GM19463 (cell line): ENCODE results near the gene DISP1.

Source experiments
- ATAC-seq: cut with Tn5 transposase; IDR thresholded peaks from one replicate; pipeline ENCODE4 v1.9.1; 2021; ENCODE audit warnings: mild to moderate bottlenecking, moderate library complexity; ENCODE audit not compliant: unreplicated experiment

Gene DISP1, protein sequence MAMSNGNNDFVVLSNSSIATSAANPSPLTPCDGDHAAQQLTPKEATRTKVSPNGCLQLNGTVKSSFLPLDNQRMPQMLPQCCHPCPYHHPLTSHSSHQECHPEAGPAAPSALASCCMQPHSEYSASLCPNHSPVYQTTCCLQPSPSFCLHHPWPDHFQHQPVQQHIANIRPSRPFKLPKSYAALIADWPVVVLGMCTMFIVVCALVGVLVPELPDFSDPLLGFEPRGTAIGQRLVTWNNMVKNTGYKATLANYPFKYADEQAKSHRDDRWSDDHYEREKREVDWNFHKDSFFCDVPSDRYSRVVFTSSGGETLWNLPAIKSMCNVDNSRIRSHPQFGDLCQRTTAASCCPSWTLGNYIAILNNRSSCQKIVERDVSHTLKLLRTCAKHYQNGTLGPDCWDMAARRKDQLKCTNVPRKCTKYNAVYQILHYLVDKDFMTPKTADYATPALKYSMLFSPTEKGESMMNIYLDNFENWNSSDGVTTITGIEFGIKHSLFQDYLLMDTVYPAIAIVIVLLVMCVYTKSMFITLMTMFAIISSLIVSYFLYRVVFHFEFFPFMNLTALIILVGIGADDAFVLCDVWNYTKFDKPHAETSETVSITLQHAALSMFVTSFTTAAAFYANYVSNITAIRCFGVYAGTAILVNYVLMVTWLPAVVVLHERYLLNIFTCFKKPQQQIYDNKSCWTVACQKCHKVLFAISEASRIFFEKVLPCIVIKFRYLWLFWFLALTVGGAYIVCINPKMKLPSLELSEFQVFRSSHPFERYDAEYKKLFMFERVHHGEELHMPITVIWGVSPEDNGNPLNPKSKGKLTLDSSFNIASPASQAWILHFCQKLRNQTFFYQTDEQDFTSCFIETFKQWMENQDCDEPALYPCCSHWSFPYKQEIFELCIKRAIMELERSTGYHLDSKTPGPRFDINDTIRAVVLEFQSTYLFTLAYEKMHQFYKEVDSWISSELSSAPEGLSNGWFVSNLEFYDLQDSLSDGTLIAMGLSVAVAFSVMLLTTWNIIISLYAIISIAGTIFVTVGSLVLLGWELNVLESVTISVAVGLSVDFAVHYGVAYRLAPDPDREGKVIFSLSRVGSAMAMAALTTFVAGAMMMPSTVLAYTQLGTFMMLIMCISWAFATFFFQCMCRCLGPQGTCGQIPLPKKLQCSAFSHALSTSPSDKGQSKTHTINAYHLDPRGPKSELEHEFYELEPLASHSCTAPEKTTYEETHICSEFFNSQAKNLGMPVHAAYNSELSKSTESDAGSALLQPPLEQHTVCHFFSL (N-terminal part only)

DNA sequence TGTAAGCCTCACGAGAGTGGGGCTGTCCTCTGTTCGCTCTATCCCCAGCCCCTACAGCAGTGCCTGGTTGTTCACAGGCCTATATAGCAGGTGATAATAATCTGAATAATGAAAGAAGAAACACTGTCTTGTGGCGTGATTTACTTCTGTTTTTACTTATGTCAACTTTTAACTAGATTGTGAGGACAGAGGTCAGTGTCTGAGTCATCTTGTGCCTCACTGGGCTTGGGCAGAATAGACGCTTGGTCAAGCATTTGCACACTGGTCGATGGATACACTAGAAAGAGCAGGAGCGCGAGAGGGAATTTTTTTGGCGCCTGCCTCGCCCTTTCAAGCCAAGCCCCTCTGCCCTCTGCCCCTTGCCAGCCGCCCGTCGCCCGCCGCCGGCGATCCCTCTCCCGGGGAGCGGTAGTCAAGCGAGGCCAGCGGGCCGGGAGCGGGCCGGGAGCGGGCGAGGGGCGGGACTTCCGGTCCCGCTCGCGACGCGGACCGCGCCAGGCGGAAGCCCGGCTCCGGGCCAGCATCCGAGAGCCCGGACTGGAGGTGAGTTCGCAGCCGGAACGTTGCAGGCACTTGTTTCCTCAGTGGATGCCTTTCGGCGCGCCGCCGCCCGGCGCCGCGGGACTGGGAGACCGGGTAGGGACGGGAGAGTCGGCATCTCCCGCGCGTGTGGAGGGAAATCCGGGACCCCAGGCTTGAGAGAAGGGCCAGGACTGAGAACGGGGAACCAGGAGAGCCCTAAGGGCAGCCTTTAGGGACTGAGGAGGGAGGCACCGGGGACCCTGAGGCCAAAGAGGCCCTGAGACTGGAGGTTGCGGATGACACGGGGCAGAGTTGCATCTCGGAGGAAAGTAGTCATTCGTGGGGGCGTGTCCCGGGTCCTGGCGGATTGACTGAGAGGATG, at the start of gene DISP1:
TSS of gene DISP1 (plus strand) at position 504 of the 904 bp plus-strand sequence. CDS start 127,785 bp downstream, outside the sequence.
- ATAC-seq: peak; percentile 89

DNA sequence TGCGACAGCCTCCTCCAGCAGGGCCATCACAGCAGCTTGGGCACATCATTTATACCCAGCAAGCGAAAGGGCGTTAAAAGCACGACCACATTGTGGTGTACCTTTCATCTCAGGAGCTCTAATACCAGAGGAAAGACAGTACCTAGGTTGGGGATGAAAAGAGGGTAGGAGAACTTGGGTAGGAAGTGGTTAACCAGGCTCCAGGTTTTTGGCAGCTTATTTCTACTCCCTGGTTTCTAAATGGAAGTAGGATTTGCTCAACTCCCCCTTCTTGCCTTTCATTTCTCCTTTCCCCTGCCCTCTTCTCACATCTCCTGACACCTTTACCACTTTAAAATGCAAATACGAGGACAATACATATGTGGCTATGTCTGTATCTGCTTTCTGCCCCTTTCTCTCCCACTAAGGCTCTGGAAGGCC, 47.7 kb upstream of the DISP1 start:
- ATAC-seq: no peak

DNA sequence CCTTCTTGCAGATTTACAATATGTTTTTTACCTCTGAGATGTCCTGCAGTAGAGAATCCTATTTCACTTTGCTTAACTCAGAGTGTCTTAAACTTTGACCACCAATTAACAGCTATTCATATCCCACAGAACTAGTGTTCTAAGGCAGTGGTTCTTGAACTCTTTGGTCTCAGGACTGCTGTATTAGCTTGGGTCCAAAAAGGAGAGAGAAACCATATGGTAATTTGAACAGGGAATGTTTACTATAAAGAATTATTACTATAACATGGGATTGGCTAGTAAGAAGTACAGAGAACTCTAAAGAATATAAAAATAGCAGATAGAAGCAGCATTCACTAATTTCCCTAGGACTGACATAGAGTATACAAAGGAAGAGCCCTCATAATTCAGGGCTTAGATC, 46.2 kb upstream of the DISP1 start:
- no peak for ATAC-seq

DNA sequence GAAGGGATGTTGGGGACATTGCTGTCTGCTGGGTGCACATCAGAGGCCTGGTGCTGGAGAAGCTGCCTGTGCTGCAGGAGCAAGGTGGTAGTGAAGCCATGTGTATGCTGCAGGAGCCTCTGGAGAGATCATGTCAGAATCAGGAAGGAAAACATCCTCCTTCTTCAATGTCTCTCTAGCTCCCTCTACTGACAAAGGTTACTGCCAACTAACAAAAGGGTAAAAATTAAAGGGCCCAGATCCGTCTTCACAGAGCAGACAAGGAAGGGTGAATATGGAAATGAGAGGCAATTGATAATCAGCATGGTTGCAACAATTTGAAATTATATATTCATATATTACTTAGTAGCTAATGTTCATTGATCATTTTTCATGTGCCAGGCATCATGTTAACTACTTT, 45.7 kb upstream of the DISP1 start:
- ATAC-seq: no peak

DNA sequence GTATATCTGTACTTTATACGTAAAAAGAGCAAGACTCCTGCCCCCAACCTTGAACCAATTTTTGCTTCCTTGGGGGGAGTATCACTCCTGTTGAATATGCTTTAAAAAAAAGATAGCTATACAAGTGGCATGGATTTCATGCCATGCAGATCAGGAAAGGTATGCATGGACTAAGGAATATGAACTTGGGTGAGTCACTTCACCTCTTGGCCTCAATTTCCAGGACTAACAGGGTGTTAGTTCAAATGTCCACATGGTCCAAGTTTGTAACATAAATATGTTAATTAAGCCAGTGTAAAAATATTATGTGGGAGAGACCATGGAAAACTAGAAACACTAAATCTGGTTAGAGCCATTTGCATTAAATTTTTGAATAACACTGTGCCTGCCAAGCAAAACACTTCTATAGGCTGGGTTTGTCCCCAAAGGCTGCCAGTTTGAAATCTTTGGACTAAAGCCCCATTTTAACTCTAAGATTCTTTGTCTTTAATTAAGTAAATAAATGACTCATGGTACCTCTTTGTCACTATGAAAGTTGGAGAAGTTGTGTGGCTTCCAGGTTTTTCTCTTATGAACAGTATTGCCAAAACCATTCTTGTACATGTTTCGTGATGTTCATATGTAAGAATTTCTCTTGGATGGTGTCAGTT, 44.7 kb upstream of the DISP1 start:
- no peak for ATAC-seq

DNA sequence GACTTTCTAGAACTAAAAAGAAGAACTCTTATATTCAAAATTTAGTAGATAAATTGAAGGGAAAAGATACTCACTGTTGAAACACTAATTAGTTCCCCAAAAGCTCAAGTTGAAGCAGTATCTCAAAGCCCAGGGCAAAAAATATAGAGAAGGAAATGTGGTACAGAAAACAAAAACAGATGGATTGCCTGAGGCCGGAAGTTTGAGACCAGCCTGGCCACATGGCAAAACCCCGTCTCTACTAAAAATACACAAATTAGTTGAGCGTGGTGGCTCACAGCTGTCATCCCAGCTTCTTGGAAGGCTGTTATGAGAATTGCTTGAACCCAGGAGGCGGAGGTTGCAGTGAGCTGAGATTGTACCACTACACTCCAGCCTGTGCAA, 41.9 kb upstream of the DISP1 start:
- peak; percentile 79 for ATAC-seq

DNA sequence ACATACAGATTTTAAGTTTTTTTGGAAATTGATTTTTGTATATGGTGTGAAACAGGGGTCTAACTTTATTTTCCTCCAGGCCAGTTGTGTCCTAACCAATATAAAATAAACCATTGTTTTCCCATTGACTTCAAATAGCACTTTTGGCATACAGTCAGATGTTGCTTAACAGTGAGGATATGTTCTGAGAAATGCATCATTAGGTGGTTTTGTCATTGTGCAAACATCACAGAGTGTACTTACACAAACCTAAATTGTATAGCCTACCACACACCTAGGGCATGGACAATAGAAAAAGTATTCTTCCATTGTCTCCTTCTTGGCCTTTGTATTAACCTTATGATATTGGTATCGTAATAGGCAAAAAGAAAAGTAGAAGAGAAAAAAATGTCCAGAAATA, 37.4 kb upstream of the DISP1 start:
- ATAC-seq: no peak

DNA sequence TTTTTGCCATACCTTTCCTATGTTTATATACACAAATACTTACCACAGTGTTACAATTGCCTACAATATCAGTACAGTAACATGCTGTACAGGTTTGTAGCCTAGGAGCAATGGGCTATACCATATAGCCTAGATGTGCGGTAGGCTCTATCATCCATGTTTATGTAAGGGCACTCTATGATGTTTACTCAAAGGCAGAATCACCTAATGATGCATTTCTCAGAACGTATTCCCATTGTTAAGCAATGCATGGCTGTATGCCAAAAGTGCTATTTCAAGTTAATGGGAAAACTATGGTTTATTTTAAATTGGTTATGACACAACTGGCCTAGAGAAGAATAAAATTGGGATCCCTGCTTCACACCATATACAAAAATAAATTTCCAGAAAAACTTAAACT, 36.9 kb upstream of the DISP1 start:
- ATAC-seq: no peak

DNA sequence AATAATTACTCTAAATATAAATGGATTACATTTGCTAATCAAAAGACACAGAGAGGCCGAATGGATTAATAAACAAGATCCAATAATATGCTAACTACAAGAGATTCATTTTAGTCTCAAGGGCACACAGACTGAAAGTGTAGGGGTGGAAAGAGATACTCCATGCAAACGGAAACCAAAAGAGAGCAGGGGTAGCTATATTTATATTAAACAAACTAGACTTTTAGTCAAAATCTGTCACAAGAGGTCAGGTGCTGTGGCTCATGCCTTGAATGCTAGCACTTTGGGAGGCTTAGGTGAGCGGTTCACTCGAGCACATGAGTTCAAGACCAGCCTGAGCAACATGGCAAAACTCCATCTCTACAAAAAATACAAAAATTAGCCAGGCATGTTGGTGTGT, 33.6 kb upstream of the DISP1 start:
- ATAC-seq: no peak

DNA sequence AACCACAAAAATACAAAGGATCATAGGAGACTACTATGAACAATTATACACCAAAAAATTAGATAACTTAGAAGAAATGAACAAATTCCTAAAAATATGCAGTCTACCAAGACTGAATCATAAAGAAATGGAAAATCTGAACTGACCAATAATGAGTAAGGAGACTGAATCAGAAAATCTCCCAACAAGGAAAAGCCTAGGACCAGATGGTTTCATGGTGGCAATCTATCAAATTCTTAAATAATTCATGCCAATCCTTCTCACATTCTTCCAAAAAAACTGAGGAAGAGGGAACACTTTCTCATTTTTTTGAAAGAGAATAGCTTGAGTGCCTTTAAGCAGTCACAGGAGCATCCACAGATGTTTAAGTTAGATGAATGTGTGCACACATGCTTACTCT, 31.8 kb upstream of the DISP1 start:
- no peak for ATAC-seq

DNA sequence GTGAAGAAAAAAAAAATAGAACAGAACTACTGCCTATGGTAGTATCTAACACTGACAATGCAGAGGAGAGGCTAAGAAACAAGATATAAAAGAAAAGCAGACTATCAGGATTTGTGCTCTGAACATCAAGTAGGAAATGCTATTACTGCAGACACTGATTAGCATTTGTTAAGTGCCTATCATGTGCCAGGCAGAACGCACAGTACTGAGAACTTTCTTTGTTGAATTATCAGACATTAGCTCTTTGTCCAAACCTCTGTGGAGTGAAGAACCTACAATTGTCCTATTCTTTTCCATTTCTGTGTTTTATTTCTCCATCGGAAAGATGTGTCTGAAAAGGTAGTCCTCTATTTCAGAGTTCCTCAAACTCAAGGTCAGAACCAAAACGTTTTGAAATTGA, 30.5 kb upstream of the DISP1 start:
- no peak for ATAC-seq

DNA sequence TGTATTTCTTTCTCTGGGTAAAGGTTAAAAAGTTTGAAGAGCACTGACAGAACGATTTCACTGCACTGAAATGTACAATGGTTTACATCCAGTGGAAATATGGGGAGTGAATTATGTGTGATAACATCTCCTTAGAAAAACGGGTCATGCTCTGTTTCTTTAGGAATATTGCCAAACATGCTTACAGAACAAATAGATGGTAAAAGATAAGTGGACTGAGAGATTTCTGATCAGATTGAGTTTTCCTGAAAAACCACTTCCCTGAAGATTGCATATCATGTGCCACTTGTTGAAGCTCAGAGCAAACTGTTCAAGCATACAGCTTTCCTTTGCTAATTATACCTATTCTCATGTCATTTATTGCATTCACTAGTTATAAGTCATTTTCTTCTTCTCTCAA, 29.9 kb upstream of the DISP1 start:
- no peak for ATAC-seq

DNA sequence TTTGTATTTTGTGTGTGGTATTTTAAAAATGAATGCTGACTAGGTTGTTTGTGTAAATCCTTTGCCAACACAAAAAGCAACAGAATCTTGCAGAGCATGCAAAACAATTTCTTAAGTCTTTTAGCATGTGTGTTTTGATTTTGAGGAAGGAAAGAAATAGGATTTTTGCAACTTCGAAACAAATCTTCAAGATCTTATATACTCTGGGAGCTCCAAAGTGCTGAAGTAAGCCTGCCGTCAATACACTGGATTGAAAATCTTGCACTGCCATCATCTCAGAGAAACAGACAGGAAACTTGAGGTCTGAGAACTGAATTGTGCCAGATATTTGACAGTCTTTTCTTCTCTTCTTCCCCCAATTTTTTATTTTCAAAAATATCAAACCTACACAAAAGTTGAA, 29.3 kb upstream of the DISP1 start:
- no peak for ATAC-seq

DNA sequence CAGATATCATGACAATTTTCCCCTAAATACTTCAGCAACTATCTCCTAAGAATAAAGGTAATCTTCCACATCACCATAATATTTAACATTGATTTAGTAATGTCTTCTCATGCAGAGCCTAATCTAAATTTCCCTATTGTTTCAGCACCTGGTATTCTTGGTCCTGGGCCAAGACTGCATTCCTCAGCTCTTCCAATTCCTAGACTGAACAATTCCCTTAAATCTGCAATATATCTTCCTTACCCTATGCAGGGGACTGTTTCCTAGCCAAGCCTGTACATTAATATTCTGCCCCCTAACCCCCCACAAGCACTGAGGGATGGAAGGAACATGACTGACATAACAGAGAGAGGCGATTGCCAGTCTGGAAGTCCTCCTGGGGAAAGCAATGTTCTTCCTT, 28.7 kb upstream of the DISP1 start:
- ATAC-seq: no peak

DNA sequence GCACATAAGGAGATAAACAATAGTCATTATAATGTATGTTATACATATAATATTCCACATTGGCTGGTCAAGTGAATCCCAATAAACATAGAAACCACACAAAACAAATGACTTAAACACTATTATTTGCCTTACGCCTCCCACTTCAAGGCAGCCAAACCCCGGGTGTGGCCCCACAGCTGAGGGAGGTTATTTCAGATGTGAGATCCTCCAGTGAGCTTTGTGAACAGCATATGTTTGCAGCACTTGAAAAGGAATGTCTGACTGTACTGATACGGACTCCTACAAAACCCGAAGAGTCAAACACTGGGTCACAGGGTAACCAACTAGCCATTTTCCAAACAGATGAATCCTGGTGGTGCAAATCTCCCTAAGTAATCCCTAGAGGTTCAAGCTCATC, 27.1 kb upstream of the DISP1 start:
- no peak for ATAC-seq

DNA sequence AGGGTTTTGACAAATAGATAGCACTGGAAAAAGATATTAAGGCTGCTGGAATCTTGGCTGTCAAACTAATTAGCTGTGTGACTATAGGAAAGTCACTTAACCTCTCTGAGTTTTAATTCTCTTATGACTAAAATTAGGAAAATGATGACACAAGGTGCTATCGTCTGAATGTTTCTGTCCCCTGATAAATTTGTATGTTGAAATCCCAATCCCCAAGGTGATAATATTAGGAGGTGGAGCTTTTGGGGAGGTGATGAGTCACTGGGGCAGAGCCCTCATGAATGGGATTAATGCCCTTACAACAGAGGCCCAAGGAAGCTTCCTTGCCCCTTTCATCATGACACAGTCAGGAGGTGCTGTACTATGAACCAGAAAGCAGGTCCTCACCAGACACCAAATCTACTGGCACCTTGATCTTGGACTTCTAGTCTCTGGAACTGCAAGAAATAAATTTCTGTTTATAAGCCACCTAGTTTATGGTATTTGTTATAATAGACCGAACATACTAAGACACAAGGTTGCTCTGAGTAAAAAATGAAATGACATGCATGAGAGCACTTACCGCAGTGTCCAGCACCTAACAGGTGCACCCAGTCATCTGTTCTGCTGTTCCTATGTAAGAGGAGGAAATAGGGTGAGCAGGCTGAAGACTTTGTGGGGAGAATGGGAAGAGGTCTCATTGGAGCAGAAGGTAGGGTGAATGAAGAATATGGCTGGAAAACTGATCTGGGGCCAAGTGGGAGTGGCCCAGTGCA, 26.3 kb upstream of the DISP1 start:
- ATAC-seq: no peak

DNA sequence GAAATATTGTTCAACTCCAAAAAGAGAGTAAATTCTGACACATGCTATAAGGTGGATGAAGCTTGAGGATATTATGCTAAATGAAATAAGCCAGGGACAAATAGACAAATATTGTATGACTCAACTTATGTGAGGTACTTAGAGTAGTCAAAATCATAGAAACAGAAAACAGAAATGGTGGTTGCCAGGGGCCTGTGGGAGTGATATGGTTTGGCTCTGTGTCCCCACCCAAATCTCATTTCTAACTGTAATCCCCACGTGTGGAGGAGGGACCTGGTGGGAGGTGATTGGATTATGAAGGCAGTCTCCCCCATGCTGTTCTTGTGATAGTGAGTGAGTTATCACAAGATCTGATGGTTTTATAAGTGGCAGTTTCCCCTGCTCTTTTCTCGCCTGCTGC, 24.7 kb upstream of the DISP1 start:
- ATAC-seq: no peak

DNA sequence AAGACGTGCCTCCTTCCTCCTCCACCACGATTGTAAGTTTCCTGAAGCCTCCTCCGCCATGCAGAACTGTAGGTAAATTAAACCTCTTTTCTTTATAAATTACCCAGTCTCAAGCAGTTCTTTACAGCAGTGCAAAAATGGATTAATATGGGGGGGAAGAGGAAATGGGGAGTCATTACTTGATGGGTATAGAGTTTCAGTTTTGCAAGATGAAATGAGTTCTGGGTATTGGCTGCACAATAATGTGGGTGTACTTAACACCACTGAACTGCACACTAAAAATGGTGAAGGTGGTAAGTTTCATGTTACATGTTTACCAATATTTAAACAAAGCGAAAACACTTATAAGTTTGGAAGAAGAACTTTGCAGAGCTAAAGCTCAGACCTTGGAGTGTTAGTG, 24.3 kb upstream of the DISP1 start:
- no peak for ATAC-seq
